HG03108 (cell line): ENCODE measurements around the gene GABRR3.

Experiments
- ATAC-seq: cut with Tn5 transposase; IDR thresholded peaks from one replicate; pipeline ENCODE4 v1.9.1; 2021; ENCODE audit warnings: moderate library complexity; ENCODE audit not compliant: unreplicated experiment

The GABRR3 gene

DNA sequence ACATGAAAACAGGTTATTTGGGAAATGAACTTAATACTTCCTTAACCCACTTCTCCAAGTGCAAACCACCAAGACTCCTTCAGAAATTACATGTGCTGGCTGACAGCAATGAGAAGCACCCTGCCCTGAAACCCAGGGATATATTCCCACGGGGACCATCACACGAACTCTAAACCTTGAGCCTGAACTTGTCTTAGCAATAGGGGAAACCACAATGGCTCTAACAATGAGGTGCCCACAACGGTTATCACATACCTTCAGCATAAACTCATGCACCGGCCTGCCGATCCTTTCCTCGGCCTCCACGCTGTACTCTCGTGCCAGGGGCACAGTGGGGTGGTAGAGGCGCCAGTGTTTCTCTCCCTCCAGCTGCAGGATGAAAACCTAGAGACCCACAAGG lies 76.3 kb downstream of the GABRR3 start:
- ATAC-seq = no peak

DNA sequence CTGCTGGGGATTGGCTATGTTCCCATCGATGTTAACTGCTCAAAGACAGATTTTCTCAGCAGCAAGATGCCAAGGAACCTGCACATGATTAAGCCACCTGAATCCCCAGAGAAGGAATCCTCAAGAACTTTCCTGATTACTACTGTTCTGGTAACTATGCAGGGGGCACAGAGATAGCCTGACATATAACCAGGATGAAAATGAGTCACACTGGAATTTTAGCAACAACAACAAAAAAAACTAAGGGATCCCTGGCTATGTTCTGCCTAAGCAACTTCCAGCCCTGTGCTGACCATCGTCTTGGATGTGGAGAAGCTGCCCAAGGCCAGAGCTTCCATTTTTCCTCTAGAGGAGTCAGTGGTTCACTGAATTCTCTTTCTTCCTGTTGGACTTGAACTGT lies 76.7 kb downstream of the GABRR3 start:
- ATAC-seq = no peak

DNA sequence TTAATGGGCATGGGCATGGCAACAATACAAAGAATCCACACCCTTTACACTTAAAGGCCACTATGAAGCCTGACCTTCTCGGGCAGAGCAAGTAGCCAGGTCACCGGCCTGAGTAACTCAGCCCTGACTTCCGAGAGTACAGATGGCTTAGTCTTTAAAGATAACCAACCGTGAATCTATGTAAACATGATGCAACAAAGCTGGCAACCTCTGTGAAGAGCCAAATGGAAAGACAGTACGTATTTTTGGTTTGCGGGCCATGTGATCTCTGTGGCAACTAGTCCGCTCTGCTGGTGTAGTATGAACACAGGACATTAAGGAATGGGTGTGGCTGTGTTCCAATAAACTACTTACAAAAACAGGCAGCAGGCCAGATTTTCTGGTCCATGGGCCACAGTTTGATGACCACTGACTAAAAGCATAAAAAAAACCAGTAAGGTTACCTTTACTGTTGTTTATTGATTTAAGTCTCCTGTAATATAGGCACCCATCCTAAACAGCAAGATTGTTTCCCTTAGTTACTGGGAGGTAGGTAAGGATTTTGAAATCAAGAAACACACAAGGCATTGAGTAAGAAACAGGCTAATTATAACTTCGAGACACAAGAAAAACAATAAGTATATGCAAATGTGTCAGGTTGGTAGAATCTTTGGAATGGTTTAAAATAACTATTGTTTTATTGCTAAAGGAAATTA lies 77.4 kb downstream of the GABRR3 start:
- ATAC-seq = no peak

DNA sequence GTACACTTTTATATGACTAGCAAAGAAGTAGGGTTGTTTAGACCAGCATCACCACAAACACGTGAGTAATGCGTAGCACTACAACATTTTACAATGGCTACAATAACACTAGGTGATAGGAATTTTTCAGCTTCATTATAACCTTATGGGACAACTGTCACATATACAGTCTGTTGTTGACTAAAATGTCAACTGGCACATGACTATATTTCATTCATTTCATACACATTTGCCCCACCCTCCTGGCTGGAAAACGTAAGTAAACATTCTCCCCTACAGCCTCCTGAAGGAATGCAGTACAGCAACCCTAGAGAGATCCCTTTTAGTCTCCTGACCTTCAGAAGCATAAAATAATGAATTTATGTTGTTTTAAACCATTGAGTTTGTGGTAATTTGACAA lies 79.1 kb downstream of the GABRR3 start:
- no peak for ATAC-seq

- ATAC-seq = peak; percentile 57
Observed at GRCh38 chr3:97954228-97954827, 80.8 kb downstream of the GABRR3 start.

- no peak for ATAC-seq
Observed at GRCh38 chr3:97952872-97953271, 82.2 kb downstream of the GABRR3 start.

- no peak for ATAC-seq
Observed at GRCh38 chr3:97952280-97952679, 82.8 kb downstream of the GABRR3 start.

- no peak for ATAC-seq
Observed at GRCh38 chr3:97950360-97950759, 84.8 kb downstream of the GABRR3 start.

- ATAC-seq = no peak
Observed at GRCh38 chr3:97949743-97950142, 85.4 kb downstream of the GABRR3 start.

- ATAC-seq = no peak
Observed at GRCh38 chr3:97949110-97949485, 86.0 kb downstream of the GABRR3 start.

GRCh38 chr3:97948351-97949109 lies 86.6 kb downstream of the GABRR3 start:
- ATAC-seq = no peak

DNA sequence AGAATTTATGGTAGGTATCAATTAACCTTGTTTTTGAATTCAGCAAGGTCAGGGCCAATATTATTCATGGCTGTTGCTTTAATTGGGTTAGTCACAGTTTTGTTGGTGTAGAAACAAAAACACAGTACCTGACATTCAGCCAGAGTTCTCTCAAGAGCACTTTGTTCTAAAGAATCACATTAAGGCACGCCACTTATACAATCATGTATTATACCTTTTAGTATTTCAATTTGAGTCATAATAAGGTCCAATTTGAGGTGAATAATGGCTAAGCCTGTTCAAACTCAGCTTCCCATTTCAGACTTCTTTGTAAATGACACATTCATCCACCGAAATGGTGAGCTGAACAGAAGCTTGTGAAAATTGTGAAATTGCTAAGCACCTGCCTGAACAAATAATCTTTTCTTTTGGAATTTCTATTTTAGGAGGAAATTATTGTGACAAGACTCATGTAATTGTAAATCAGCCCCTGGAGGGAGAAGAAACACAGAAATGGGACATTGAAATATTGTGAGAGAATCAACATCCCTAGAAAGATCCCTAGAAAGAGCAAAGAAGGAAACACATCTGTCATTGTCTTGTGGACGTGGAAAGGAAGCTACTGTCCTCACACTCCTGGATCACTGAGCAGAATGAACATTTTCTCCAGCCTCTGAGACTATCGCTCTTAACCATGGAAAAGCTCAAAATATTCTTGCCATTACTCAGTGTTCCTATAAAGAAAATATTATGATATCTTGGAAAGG lies 92.1 kb downstream of the GABRR3 start:
- no peak for ATAC-seq

DNA sequence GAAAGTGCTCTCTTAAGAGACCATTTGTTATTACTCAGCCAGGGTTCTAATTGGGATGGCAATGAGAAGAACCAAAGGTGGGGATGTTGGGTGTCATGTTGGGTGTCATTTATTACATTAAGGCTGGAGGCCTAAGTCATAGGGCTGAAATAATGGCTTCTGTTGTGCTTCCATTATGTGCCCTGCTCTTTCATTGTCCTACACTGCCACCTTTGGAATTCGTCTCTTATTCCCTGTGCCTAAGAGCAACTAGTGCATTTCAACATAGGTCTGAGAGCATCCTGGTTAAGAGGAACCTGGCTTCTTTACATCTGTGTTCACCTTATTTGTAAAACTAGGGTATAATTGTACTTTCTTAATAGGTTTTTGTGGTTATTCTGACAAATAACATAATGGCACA lies 95.1 kb downstream of the GABRR3 start:
- ATAC-seq = no peak

GRCh38 chr3:97939401-97939800 lies 95.7 kb downstream of the GABRR3 start:
- ATAC-seq = no peak

DNA sequence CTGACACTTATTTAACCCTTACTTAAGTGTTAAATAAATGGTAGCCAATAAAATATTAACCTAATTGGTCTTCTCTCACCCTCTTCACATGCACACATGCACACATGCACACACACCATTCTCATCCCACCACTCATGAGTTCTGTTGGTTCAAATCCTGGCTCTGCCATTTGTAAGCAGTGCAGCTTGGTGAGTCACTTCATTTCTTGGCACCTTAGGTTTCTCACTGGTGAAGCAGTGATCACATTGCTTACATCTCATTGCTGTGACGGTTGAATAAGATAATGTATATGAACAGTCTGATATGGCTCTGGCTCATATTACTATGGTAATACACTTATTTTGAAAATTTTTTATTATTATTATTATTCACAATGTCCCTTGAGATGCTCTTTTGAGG lies 96.7 kb downstream of the GABRR3 start:
- no peak for ATAC-seq

GRCh38 chr3:97937205-97937604 lies 97.9 kb downstream of the GABRR3 start:
- ATAC-seq = no peak

GRCh38 chr3:97935842-97936241 lies 99.3 kb downstream of the GABRR3 start:
- ATAC-seq = no peak
